ENCODE measurements around the gene DNASE2B.

The DNASE2B gene

GRCh38 chr1:84374991-84375696 lies 23.1 kb upstream of the DNASE2B start:
- DNase-seq, result no peak
- Histone ChIP-seq H2BK12ac (ENCODE audit: low read length) (no peak overlapping the region), H3K79me2 (ENCODE audit: control insufficient read depth, insufficient read depth, low read length, poor library complexity) (no peaks in the 10 kb centered on the region), H3K23ac (ENCODE audit: low read length) (no peak overlapping the region), H3K27me3 (ENCODE audit: insufficient read depth, low read length) (no peaks in the 10 kb centered on the region), H3K9ac (ENCODE audit: low read length) (no peak overlapping the region), H3K4me3 (ENCODE audit: low read depth, low read length) (no peak overlapping the region), H3K79me1 (ENCODE audit: low read length) (no peaks in the 10 kb centered on the region), H3K18ac (ENCODE audit: low read length) (no peak overlapping the region), H2BK120ac (ENCODE audit: insufficient read depth, low read length, poor library complexity) (no peak overlapping the region), H3K14ac (ENCODE audit: low read length) (no peak overlapping the region), H2BK5ac (ENCODE audit: low read depth, low read length, poor library complexity) (no peak overlapping the region), H2AK5ac (ENCODE audit: low read length) (no peak overlapping the region), H3K9me3 (ENCODE audit: insufficient read depth, low read depth, low read length) (no peaks in the 10 kb centered on the region), H3K27ac (ENCODE audit: low read depth, low read length) (no peak overlapping the region), H3K4me1 (ENCODE audit: control insufficient read depth in 1 of 2, insufficient read depth in 2 of 2, low read length in 2 of 2) (no peaks in the 10 kb centered on the region), H3K4me2 (ENCODE audit: low read length) (no peak overlapping the region), H4K91ac (ENCODE audit: low read depth, low read length) (no peak overlapping the region), H3K36me3 (ENCODE audit: control insufficient read depth in 1 of 2, insufficient read depth in 2 of 2, low read length in 2 of 2) (no peaks in the 10 kb centered on the region), H2AFZ (ENCODE audit: insufficient read depth, low read length, poor library complexity) (no peak overlapping the region), H4K8ac (ENCODE audit: low read depth, low read length) (no peak overlapping the region), H3K4ac (ENCODE audit: low read depth, low read length) (no peak overlapping the region), H4K12ac (ENCODE audit: low read depth, low read length) (no peak overlapping the region)
- no CpG with 5 or more reads among the region's 5 CpGs for WGBS (ENCODE audit: extremely low coverage, insufficient coverage, insufficient read length)

GRCh38 chr1:84376000-84376910 lies 22.0 kb upstream of the DNASE2B start:
- H2AFZ ChIP-seq (ENCODE audit: insufficient read depth, low read length, poor library complexity), result no peak overlapping the region
- no peaks in the 10 kb centered on the region for H3K27me3 ChIP-seq (ENCODE audit: insufficient read depth, low read length)
- no peak overlapping the region for H2AK5ac ChIP-seq (ENCODE audit: low read length)
- no peak overlapping the region for H3K18ac ChIP-seq (ENCODE audit: low read length)
- no peaks in the 10 kb centered on the region for H3K36me3 ChIP-seq (ENCODE audit: control insufficient read depth in 1 of 2, insufficient read depth in 2 of 2, low read length in 2 of 2)
- no peak overlapping the region for H4K12ac ChIP-seq (ENCODE audit: low read depth, low read length)
- WGBS (ENCODE audit: extremely low coverage, insufficient coverage, insufficient read length), result no CpG with 5 or more reads among the region's 7 CpGs
- H3K23ac ChIP-seq (ENCODE audit: low read length), result no peak overlapping the region
- no peak for DNase-seq
- H3K9ac ChIP-seq (ENCODE audit: low read length), result no peak overlapping the region
- H3K14ac ChIP-seq (ENCODE audit: low read length), result no peak overlapping the region
- no peak overlapping the region for H4K8ac ChIP-seq (ENCODE audit: low read depth, low read length)
- no peaks in the 10 kb centered on the region for H3K79me1 ChIP-seq (ENCODE audit: low read length)
- H3K27ac ChIP-seq (ENCODE audit: low read depth, low read length), result no peak overlapping the region
- H3K4me1 ChIP-seq (ENCODE audit: control insufficient read depth in 1 of 2, insufficient read depth in 2 of 2, low read length in 2 of 2), result no peaks in the 10 kb centered on the region
- no peak overlapping the region for H3K4ac ChIP-seq (ENCODE audit: low read depth, low read length)
- no peak overlapping the region for H3K4me2 ChIP-seq (ENCODE audit: low read length)
- H2BK5ac ChIP-seq (ENCODE audit: low read depth, low read length, poor library complexity), result no peak overlapping the region
- no peak overlapping the region for H3K4me3 ChIP-seq (ENCODE audit: low read depth, low read length)
- H2BK120ac ChIP-seq (ENCODE audit: insufficient read depth, low read length, poor library complexity), result no peak overlapping the region
- H3K9me3 ChIP-seq (ENCODE audit: insufficient read depth, low read depth, low read length), result no peaks in the 10 kb centered on the region
- no peak overlapping the region for H2BK12ac ChIP-seq (ENCODE audit: low read length)
- no peak overlapping the region for H4K91ac ChIP-seq (ENCODE audit: low read depth, low read length)
- no peaks in the 10 kb centered on the region for H3K79me2 ChIP-seq (ENCODE audit: control insufficient read depth, insufficient read depth, low read length, poor library complexity)

GRCh38 chr1:84377480-84378095 lies 20.7 kb upstream of the DNASE2B start:
- Histone ChIP-seq H3K36me3 (ENCODE audit: control insufficient read depth in 1 of 2, insufficient read depth in 2 of 2, low read length in 2 of 2) (no peaks in the 10 kb centered on the region), H3K4me1 (ENCODE audit: control insufficient read depth in 1 of 2, insufficient read depth in 2 of 2, low read length in 2 of 2) (no peaks in the 10 kb centered on the region), H4K91ac (ENCODE audit: low read depth, low read length) (no peak overlapping the region), H3K79me2 (ENCODE audit: control insufficient read depth, insufficient read depth, low read length, poor library complexity) (no peaks in the 10 kb centered on the region), H2BK12ac (ENCODE audit: low read length) (no peak overlapping the region), H2BK120ac (ENCODE audit: insufficient read depth, low read length, poor library complexity) (no peak overlapping the region), H3K79me1 (ENCODE audit: low read length) (no peaks in the 10 kb centered on the region), H3K9me3 (ENCODE audit: insufficient read depth, low read depth, low read length) (no peaks in the 10 kb centered on the region), H3K9ac (ENCODE audit: low read length) (no peak overlapping the region), H3K14ac (ENCODE audit: low read length) (no peak overlapping the region), H3K4me3 (ENCODE audit: low read depth, low read length) (no peak overlapping the region), H2BK5ac (ENCODE audit: low read depth, low read length, poor library complexity) (no peak overlapping the region), H2AK5ac (ENCODE audit: low read length) (no peak overlapping the region), H3K18ac (ENCODE audit: low read length) (no peak overlapping the region), H2AFZ (ENCODE audit: insufficient read depth, low read length, poor library complexity) (no peak overlapping the region), H4K12ac (ENCODE audit: low read depth, low read length) (no peak overlapping the region), H3K23ac (ENCODE audit: low read length) (no peak overlapping the region), H3K4me2 (ENCODE audit: low read length) (no peak overlapping the region), H3K4ac (ENCODE audit: low read depth, low read length) (no peak overlapping the region), H3K27ac (ENCODE audit: low read depth, low read length) (no peak overlapping the region), H3K27me3 (ENCODE audit: insufficient read depth, low read length) (no peaks in the 10 kb centered on the region), H4K8ac (ENCODE audit: low read depth, low read length) (no peak overlapping the region)
- no peak for DNase-seq
- no CpG with 5 or more reads among the region's 3 CpGs for WGBS (ENCODE audit: extremely low coverage, insufficient coverage, insufficient read length)

GRCh38 chr1:84379138-84379916 lies 19.0 kb upstream of the DNASE2B start:
- no peak overlapping the region for H3K9ac ChIP-seq (ENCODE audit: low read length)
- no peaks in the 10 kb centered on the region for H3K79me2 ChIP-seq (ENCODE audit: control insufficient read depth, insufficient read depth, low read length, poor library complexity)
- H2AFZ ChIP-seq (ENCODE audit: insufficient read depth, low read length, poor library complexity), result no peak overlapping the region
- no peak overlapping the region for H3K4me2 ChIP-seq (ENCODE audit: low read length)
- H3K4me1 ChIP-seq (ENCODE audit: control insufficient read depth in 1 of 2, insufficient read depth in 2 of 2, low read length in 2 of 2), result no peaks in the 10 kb centered on the region
- no peak overlapping the region for H2BK120ac ChIP-seq (ENCODE audit: insufficient read depth, low read length, poor library complexity)
- no peaks in the 10 kb centered on the region for H3K9me3 ChIP-seq (ENCODE audit: insufficient read depth, low read depth, low read length)
- no peak overlapping the region for H2BK5ac ChIP-seq (ENCODE audit: low read depth, low read length, poor library complexity)
- no peak overlapping the region for H3K23ac ChIP-seq (ENCODE audit: low read length)
- no peak overlapping the region for H3K4ac ChIP-seq (ENCODE audit: low read depth, low read length)
- no peak overlapping the region for H3K4me3 ChIP-seq (ENCODE audit: low read depth, low read length)
- no CpG with 5 or more reads among the region's 4 CpGs for WGBS (ENCODE audit: extremely low coverage, insufficient coverage, insufficient read length)
- DNase-seq, result peak in 1 of 2 donors; percentile 5
- H3K27ac ChIP-seq (ENCODE audit: low read depth, low read length), result no peak overlapping the region
- no peak overlapping the region for H3K18ac ChIP-seq (ENCODE audit: low read length)
- H4K8ac ChIP-seq (ENCODE audit: low read depth, low read length), result no peak overlapping the region
- H2BK12ac ChIP-seq (ENCODE audit: low read length), result no peak overlapping the region
- H3K27me3 ChIP-seq (ENCODE audit: insufficient read depth, low read length), result no peaks in the 10 kb centered on the region
- no peak overlapping the region for H2AK5ac ChIP-seq (ENCODE audit: low read length)
- no peaks in the 10 kb centered on the region for H3K79me1 ChIP-seq (ENCODE audit: low read length)
- H3K14ac ChIP-seq (ENCODE audit: low read length), result no peak overlapping the region
- no peak overlapping the region for H4K12ac ChIP-seq (ENCODE audit: low read depth, low read length)
- H3K36me3 ChIP-seq (ENCODE audit: control insufficient read depth in 1 of 2, insufficient read depth in 2 of 2, low read length in 2 of 2), result no peaks in the 10 kb centered on the region
- no peak overlapping the region for H4K91ac ChIP-seq (ENCODE audit: low read depth, low read length)
